Chondrocyte (in vitro differentiated cells): ENCODE measurements around the gene ACSS1. TPM values are rescaled to one million over a fixed set of nuclear protein-coding genes. Genes with fewer than 3 reads are reported as not detected.
A peak's percentile ranks its signal among the peaks of the same experiment; 100 is the strongest.

Experiments
- DNase-seq: peaks from one replicate; pipeline ENCODE4 v3.0.0; 2021; ENCODE audit warnings: mixed read lengths, low spot score
- H3K27ac Mint-ChIP-seq: one replicate; pipeline ENCODE4 v1.8.0; 2021; ENCODE audit warnings: mild to moderate bottlenecking, moderate library complexity, mixed read lengths; ENCODE audit not compliant: unreplicated experiment
- H3K27me3 Mint-ChIP-seq: 2 replicates; pipeline ENCODE4 v1.8.0; 2021; ENCODE audit warnings: low read depth, mixed read lengths
- H3K36me3 Mint-ChIP-seq: 2 replicates; pipeline ENCODE4 v1.8.0; 2021; ENCODE audit warnings: low read depth, mixed read lengths
- H3K4me1 Mint-ChIP-seq: 2 replicates; pipeline ENCODE4 v1.8.0; 2021; ENCODE audit warnings: low read depth, mild to moderate bottlenecking, mixed read lengths
- H3K4me3 Mint-ChIP-seq: one replicate; pipeline ENCODE4 v1.8.0; 2021; ENCODE audit warnings: mild to moderate bottlenecking, moderate library complexity, mixed read lengths; ENCODE audit not compliant: unreplicated experiment
- H3K9me3 Mint-ChIP-seq: 2 replicates; pipeline ENCODE4 v1.8.0; 2021; ENCODE audit warnings: low read depth, mixed read lengths
- CTCF ChIP-seq: fragments of 200-600 bp; sonication (generic); IDR thresholded peaks from 2 replicates; pipeline ENCODE4 v1.5.0; 2021; ENCODE audit warnings: antibody characterized with exemption, mild to moderate bottlenecking, moderate library complexity
- total RNA-seq: library from RNA; stranded (reverse); gene quantifications from 3 replicates; pipeline ENCODE4 v1.2.1, GENCODE V29; 2021

ACSS1 gene
- total RNA-seq, 1 donor from 2014 or later = 5.5 TPM

- Mint-ChIP-seq H3K27ac (peak overlapping the region; percentile 90), H3K4me3 (peak overlapping the region; percentile 37), H3K27me3 (peaks cover 10% of the 10 kb centered on the region), H3K4me1 (peaks cover 45% of the 10 kb centered on the region), H3K9me3 (no peaks in the 10 kb centered on the region), H3K36me3 (no peaks in the 10 kb centered on the region)
- no peak for TF ChIP-seq CTCF
- no peak for DNase-seq
These were observed 4.5 kb downstream of the ACSS1 start for GRCh38 chr20:25053255-25054031.

DNA sequence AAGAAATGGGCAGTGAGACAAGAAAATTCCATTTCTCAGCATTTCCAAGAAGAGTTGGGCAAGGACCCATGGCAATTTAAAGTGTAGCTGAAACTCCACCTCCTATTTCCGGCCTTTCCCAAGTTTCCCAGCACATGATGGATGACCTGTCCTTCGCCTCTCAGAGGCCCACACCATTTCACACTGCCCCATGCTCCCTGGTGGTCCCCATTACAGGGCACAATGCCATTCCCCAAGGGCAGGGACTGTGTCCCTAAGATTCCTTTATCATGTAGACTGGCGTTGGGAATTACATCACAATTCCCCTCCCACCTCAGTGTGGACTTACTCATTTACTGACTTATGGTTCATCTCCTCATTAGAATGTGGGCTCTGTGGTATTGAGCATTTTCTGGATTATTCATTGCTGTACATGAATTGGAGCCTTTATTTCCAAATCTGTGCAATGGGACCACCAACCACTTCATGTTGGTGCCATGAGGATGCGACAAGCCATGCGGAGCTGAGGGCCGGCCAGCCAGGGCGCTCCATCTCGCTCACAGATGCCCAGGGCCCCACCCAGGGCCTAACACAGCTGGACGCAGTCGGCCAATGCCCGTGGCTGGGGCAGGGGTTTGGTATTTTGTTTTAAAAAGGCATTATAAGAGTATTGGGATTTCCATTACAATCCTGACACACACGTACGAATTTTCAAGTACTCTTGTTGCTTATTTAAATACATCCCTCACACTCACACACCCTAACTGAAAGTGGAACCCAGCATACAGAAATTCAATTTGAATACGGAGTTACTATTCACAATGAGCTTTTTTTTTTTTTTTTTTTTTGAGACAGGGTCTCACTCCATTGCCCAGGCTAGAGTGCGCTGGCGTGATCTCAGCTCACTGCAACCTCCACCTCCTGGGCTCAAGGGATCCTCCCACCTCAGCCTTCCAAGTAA, 5.4 kb downstream of the ACSS1 start:
- H3K4me1 Mint-ChIP-seq = peaks cover 45% of the 10 kb centered on the region
- no peak for DNase-seq
- no peak for TF ChIP-seq CTCF
- peaks cover 10% of the 10 kb centered on the region for H3K27me3 Mint-ChIP-seq
- peak overlapping the region; percentile 37 for H3K4me3 Mint-ChIP-seq
- H3K9me3 Mint-ChIP-seq = no peaks in the 10 kb centered on the region
- no peaks in the 10 kb centered on the region for H3K36me3 Mint-ChIP-seq
- H3K27ac Mint-ChIP-seq = peak overlapping the region; percentile 90

GRCh38 chr20:25051386-25052155, 6.4 kb downstream of the ACSS1 start:
- peaks cover 40% of the 10 kb centered on the region for H3K4me1 Mint-ChIP-seq
- peaks cover 10% of the 10 kb centered on the region for H3K27me3 Mint-ChIP-seq
- peak overlapping the region; percentile 45 for H3K27ac Mint-ChIP-seq
- no peak for DNase-seq
- TF ChIP-seq CTCF = no peak
- H3K9me3 Mint-ChIP-seq = no peaks in the 10 kb centered on the region
- no peaks in the 10 kb centered on the region for H3K36me3 Mint-ChIP-seq
- no peak overlapping the region for H3K4me3 Mint-ChIP-seq

DNA sequence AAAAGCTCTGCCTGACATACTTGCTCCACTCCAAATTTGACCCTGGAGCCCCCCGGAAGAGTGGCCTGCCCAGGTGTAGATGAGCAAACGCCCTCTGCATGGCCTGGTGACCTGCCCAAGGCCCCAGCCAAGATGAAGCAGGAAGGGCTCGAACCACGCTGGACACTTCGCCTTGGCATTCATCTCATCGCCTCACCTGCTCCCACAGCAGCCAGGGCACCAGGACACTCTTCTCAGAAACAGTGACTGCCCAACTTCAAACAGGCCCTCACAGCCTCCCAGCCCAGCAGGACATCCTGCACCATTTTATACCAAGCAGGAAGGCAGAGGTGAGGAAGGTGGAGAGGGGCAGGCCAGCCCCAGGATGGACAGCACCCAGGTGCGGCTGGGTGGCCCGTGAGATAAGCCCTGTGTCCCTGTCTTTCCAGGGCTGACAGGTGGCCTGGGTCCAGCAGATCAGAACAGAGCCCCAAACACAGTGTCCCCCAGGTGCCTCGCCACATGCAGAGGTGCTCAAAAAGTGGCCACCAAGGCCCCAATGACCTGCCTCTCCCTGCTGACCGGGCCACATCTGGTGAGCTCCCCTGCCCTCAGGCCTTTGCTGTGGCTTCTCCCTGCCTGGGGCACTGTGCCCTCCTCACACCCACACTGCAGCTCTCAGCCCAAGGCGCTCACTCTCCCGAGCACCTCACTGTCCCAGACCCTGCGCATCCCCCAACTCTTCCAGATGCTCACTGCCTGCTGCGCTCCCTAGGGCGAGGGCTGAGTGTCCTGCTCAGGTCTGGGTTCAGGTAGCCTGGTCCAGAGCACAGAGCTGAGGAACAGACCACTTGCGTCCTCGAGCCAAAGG, 7.2 kb downstream of the ACSS1 start:
- peaks cover 32% of the 10 kb centered on the region for H3K4me1 Mint-ChIP-seq
- no peak for DNase-seq
- H3K4me3 Mint-ChIP-seq = no peak overlapping the region
- H3K36me3 Mint-ChIP-seq = peaks cover 1% of the 10 kb centered on the region
- H3K27me3 Mint-ChIP-seq = peaks cover 10% of the 10 kb centered on the region
- no peak overlapping the region for H3K27ac Mint-ChIP-seq
- no peaks in the 10 kb centered on the region for H3K9me3 Mint-ChIP-seq
- no peak for TF ChIP-seq CTCF
